Measurements from ENCODE around the gene REM1.
"Not testable (repeated sequence)": the region's sequence is repeated elsewhere in the genome, so short reads cannot be mapped to it uniquely, and the experiment has no call there.

The REM1 gene

DNA sequence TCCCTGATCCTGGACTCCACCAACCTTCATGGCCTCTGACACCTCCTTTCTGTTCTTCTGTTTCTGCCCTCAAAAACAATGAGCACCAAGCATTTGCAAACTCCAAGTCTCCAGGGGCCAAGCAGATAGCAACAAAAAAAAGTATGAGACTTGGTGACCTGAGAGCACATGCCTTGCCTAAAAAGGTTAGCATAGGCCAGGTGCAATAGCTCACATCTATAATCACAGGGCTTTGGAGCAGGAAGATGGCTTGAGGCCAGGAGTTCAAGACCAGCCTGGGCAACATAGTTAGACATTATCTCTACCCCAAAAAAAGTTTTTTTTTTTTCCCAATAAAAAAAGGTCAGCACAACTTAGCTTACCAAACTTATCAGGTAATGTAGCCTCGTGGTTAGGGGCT, 25.4 kb downstream of the REM1 start:
- ChIA-PET CTCF (interaction anchor here (3.8 to 5.4 kb wide), 3 partner anchors 10 to 42 kb away, joined by 13 to 77 read pairs (median 50); partner anchors contain the start of genes DEFB124 and REM1), POLR2A (no interaction called here)
- TF ChIP-seq, protein P1, sequence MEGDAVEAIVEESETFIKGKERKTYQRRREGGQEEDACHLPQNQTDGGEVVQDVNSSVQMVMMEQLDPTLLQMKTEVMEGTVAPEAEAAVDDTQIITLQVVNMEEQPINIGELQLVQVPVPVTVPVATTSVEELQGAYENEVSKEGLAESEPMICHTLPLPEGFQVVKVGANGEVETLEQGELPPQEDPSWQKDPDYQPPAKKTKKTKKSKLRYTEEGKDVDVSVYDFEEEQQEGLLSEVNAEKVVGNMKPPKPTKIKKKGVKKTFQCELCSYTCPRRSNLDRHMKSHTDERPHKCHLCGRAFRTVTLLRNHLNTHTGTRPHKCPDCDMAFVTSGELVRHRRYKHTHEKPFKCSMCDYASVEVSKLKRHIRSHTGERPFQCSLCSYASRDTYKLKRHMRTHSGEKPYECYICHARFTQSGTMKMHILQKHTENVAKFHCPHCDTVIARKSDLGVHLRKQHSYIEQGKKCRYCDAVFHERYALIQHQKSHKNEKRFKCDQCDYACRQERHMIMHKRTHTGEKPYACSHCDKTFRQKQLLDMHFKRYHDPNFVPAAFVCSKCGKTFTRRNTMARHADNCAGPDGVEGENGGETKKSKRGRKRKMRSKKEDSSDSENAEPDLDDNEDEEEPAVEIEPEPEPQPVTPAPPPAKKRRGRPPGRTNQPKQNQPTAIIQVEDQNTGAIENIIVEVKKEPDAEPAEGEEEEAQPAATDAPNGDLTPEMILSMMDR (IDR thresholded peaks at IDR 0.05; ENCODE audit: control extremely low read depth, extremely low read depth, low read depth, missing control alignments): no peak
- DNase-seq (ENCODE audit: extremely low spot score): no peak

- CTCF ChIA-PET: interaction anchor here (0.6 to 5.4 kb wide), 28 partner anchors 9 to 1969 kb away, joined by 3 to 77 read pairs (median 6); partner anchors contain the start of genes DEFB123, DEFB124, HM13 and ID1
- peak; percentile 84 for DNase-seq (ENCODE audit: extremely low spot score)
- TF ChIP-seq, protein P1 (IDR thresholded peaks at IDR 0.05; ENCODE audit: control extremely low read depth, extremely low read depth, low read depth, missing control alignments): peak; percentile 98
- POLR2A ChIA-PET: not testable (repeated sequence)
These were observed 28.0 kb downstream of the REM1 start for GRCh38 chr20:31502884-31503673.

GRCh38 chr20:31505903-31506302, 30.8 kb downstream of the REM1 start:
- TF ChIP-seq, protein P1 (IDR thresholded peaks at IDR 0.05; ENCODE audit: control extremely low read depth, extremely low read depth, low read depth, missing control alignments): no peak
- ChIA-PET CTCF (no interaction called here), POLR2A (no interaction called here)
- DNase-seq (ENCODE audit: extremely low spot score): no peak

DNA sequence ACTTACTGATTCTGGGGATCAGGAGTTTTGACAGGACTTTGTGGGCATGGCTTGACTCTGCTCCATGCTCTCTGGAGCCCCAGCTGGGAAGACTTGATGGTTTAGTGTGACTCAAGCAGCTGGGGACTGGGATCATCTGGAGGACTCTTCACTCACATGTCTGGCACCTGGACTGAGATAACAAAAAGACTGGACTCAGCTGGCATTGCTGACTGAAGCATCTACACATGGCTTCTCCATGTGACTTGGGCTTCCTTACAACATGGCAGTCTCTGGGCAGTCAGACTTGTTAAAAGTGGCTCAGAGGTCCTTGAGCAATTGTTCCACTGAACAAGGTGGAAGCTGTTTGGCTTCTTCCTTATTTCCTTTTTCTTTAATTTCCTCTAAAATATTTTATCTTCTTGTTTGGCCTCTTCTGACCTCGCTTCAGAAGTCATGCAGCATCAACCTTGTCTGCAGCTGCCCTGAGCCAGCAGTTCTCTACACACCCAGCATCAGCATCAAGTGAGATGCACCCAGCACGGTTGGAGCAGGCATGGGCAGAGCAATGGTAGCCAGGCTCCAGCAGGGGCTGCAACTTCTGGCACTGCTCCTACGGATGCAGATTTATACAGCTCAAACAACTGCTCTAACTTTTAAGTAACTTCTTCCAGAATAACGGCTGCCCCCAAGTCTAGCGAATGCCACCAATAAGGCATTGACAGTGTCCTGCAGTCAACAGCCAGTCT, 33.6 kb downstream of the REM1 start:
- ChIA-PET POLR2A (no interaction called here), CTCF (interaction anchor here (1.2 to 1.6 kb wide), 7 partner anchors 11 to 104 kb away, joined by 3 to 5 read pairs (median 4); no protein-coding TSS in a partner anchor)
- TF ChIP-seq, protein P1 (IDR thresholded peaks at IDR 0.05; ENCODE audit: control extremely low read depth, extremely low read depth, low read depth, missing control alignments): no peak
- DNase-seq (ENCODE audit: extremely low spot score): no peak

- peak; percentile 96 for DNase-seq (ENCODE audit: extremely low spot score)
- POLR2A ChIA-PET: no interaction called here
- TF ChIP-seq, protein P1 (IDR thresholded peaks at IDR 0.05; ENCODE audit: control extremely low read depth, extremely low read depth, low read depth, missing control alignments): peak; percentile 97
- CTCF ChIA-PET: interaction anchor here (0.7 to 1.6 kb wide), 12 partner anchors 12 to 99 kb away, joined by 3 to 7 read pairs (median 3); partner anchors contain the start of genes DEFB124 and REM1
These were observed 39.3 kb downstream of the REM1 start, which contains the start of gene HM13 for GRCh38 chr20:31514154-31515071. Gene HM13, plus strand, starts transcription at chr20:31514442. Its CDS starts 110 bp downstream, at chr20:31514552.

Measured in GM10248 (cell line).